Measurements from ENCODE around the gene INPP5A.
A peak's percentile ranks its signal among the peaks of the same experiment; 100 is the strongest.

Gene INPP5A

GRCh38 chr10:132537684-132538001 is at the start of gene INPP5A:
Gene INPP5A, plus strand, starts transcription at chr10:132537787. Its CDS starts 310 bp downstream, at chr10:132538097.
- peak; percentile 89 for ATAC-seq
- TF ChIP-seq CSDC2 (CRISPR knock-in tag; IDR thresholded peaks at IDR 0.05): no peak
- no peak for TF ChIP-seq CREB5 (CRISPR knock-in tag; IDR thresholded peaks at IDR 0.05; ENCODE audit: low read depth)
- TF ChIP-seq ZNF70 (CRISPR knock-in tag; IDR thresholded peaks at IDR 0.05): no peak
- no peak for TF ChIP-seq POU6F1 (CRISPR knock-in tag; IDR thresholded peaks at IDR 0.05; ENCODE audit: borderline replicate concordance, low read depth)
- no peak for TF ChIP-seq ISL1 (CRISPR knock-in tag; IDR thresholded peaks at IDR 0.05)
- TF ChIP-seq PATZ1 (CRISPR knock-in tag; IDR thresholded peaks at IDR 0.05; ENCODE audit: borderline replicate concordance): no peak
- no peak for TF ChIP-seq ZNF565 (CRISPR knock-in tag; conservative IDR thresholded peaks at IDR 0.05; ENCODE audit: low read depth)
- TF ChIP-seq ZNF8 (CRISPR knock-in tag; IDR thresholded peaks at IDR 0.05): no peak
- no peak for TF ChIP-seq BACH2 (CRISPR knock-in tag; IDR thresholded peaks at IDR 0.05; ENCODE audit: borderline replicate concordance)
- no peak for TF ChIP-seq ZFP30 (CRISPR knock-in tag; IDR thresholded peaks at IDR 0.05)
- no peak for TF ChIP-seq GLIS3 (CRISPR knock-in tag; IDR thresholded peaks at IDR 0.05)

- ATAC-seq: no peak
These were observed 49.3 kb upstream of the INPP5A start for GRCh38 chr10:132488231-132488821.

More at GRCh38 chr10:132488231-132488821, 49.3 kb upstream of the INPP5A start:
- TF ChIP-seq BACH2 (CRISPR knock-in tag; IDR thresholded peaks at IDR 0.05; ENCODE audit: borderline replicate concordance): no peak
- TF ChIP-seq PATZ1 (CRISPR knock-in tag; IDR thresholded peaks at IDR 0.05; ENCODE audit: borderline replicate concordance): no peak
- no peak for TF ChIP-seq ZNF8 (CRISPR knock-in tag; IDR thresholded peaks at IDR 0.05)
- TF ChIP-seq ZNF70 (CRISPR knock-in tag; IDR thresholded peaks at IDR 0.05): no peak
- no peak for TF ChIP-seq ZFP3 (CRISPR knock-in tag; IDR thresholded peaks at IDR 0.05)
- no peak for TF ChIP-seq ZC3H10 (CRISPR knock-in tag; IDR thresholded peaks at IDR 0.05)
- TF ChIP-seq ARNTL (CRISPR knock-in tag; IDR thresholded peaks at IDR 0.05; ENCODE audit: borderline replicate concordance, low read depth): no peak
- no peak for TF ChIP-seq TOX (CRISPR knock-in tag; IDR thresholded peaks at IDR 0.05; ENCODE audit: borderline replicate concordance)
- no peak for TF ChIP-seq PPARA (CRISPR knock-in tag; IDR thresholded peaks at IDR 0.05; ENCODE audit: borderline replicate concordance)
- TF ChIP-seq CREB5 (CRISPR knock-in tag; IDR thresholded peaks at IDR 0.05; ENCODE audit: low read depth): no peak
- no peak for TF ChIP-seq SNAI2 (CRISPR knock-in tag; IDR thresholded peaks at IDR 0.05)
- TF ChIP-seq POU6F1 (CRISPR knock-in tag; IDR thresholded peaks at IDR 0.05; ENCODE audit: borderline replicate concordance, low read depth): no peak
- TF ChIP-seq RARB (CRISPR knock-in tag; IDR thresholded peaks at IDR 0.05): no peak
- TF ChIP-seq OSR1 (CRISPR knock-in tag; IDR thresholded peaks at IDR 0.05): no peak
- TF ChIP-seq ISL1 (CRISPR knock-in tag; IDR thresholded peaks at IDR 0.05): no peak
- no peak for TF ChIP-seq ESRRG (CRISPR knock-in tag; IDR thresholded peaks at IDR 0.05)

All from SK-N-SH treated with all-trans-retinoic acid at 6 μM for 48 hours (cell line).